Measurements from ENCODE around the gene ABCC9. TPM values are rescaled to one million over a fixed set of nuclear protein-coding genes. Genes with fewer than 3 reads are reported as not detected.

The ABCC9 gene
- total RNA-seq, 1 donor from 2014 or later = 2.8 TPM

- TF ChIP-seq CTCF (conservative IDR thresholded peaks at IDR 0.05) = no peak
- Mint-ChIP-seq H3K27me3 (ENCODE audit: low read depth) (no peaks in the 10 kb centered on the region), H3K27ac (ENCODE audit: unreplicated experiment) (no peak overlapping the region), H3K36me3 (ENCODE audit: low read depth) (no peaks in the 10 kb centered on the region), H3K4me1 (peaks cover 40% of the 10 kb centered on the region), H3K9me3 (peaks cover 3% of the 10 kb centered on the region), H3K4me3 (no peak overlapping the region)
- DNase-seq (ENCODE audit: low read depth, low spot score) = no peak
Measured at GRCh38 chr12:21913823-21914222, 27.4 kb downstream of the ABCC9 start.

DNA sequence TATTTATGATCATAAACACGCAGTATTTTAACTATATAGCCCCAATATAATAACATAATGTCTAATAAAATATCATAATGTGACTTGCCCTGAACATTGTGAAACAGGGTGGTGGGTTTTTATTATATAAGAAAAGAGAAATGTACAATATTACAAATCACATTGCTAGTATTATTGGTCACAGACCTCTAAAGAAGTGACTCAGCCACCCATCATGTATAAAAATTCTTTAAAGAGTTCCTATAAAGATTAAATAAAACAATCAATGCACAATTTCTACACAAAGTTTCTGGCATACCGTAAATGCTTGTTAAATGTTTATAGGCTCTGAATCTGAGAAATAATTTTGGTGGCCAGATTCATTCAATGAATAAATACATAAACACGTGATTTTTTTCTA lies 28.9 kb downstream of the ABCC9 start:
- H3K27ac Mint-ChIP-seq (ENCODE audit: unreplicated experiment) = no peak overlapping the region
- no peaks in the 10 kb centered on the region for H3K36me3 Mint-ChIP-seq (ENCODE audit: low read depth)
- H3K9me3 Mint-ChIP-seq = peaks cover under 1% of the 10 kb centered on the region
- peaks cover 42% of the 10 kb centered on the region for H3K4me1 Mint-ChIP-seq
- H3K27me3 Mint-ChIP-seq (ENCODE audit: low read depth) = no peaks in the 10 kb centered on the region
- TF ChIP-seq CTCF (conservative IDR thresholded peaks at IDR 0.05) = no peak
- no peak for DNase-seq (ENCODE audit: low read depth, low spot score)
- peak overlapping the region; percentile 29 for H3K4me3 Mint-ChIP-seq

DNA sequence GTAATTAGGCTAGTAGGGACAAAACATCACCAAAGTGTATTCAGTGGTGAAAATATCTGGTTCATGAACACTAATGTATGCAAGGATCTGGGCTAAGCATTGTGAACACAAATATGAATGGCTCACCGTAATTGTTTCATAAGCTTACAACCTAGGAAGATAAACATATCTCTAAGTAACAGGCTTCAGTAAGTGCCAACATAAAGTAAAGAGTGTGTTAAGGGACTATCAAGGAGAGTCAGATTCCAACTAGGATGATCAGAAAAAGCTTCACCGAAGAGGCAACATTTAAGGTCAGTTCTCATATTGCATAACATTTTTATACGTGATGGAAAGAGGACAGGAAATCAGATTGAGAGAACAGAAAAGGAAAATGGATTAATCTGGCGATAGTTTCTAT lies 29.4 kb downstream of the ABCC9 start:
- no peaks in the 10 kb centered on the region for H3K27me3 Mint-ChIP-seq (ENCODE audit: low read depth)
- H3K4me1 Mint-ChIP-seq = peaks cover 42% of the 10 kb centered on the region
- DNase-seq (ENCODE audit: low read depth, low spot score) = no peak
- H3K27ac Mint-ChIP-seq (ENCODE audit: unreplicated experiment) = peak overlapping the region; percentile 40
- no peak for TF ChIP-seq CTCF (conservative IDR thresholded peaks at IDR 0.05)
- H3K9me3 Mint-ChIP-seq = no peaks in the 10 kb centered on the region
- peak overlapping the region; percentile 73 for H3K4me3 Mint-ChIP-seq
- no peaks in the 10 kb centered on the region for H3K36me3 Mint-ChIP-seq (ENCODE audit: low read depth)

DNA sequence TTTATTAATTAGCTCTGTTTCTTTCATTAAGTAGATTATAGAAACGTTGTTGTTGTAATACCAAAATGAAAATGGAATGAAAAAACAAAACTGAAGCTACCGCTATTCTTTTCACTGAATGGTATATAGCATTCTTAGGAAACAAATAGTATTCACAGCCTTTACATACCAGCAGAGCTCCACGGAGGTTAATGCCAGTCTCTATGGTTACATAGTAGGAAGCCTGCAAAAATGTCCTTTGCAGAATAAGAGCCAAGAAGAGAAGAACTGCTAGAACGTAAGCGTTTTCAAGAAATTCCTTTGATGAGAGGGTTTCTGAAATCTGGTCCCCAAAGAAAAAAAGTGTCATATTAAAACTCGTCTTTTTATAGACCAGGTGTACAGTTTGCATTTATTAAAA lies 30.6 kb downstream of the ABCC9 start:
- peaks cover under 1% of the 10 kb centered on the region for H3K9me3 Mint-ChIP-seq
- H3K4me3 Mint-ChIP-seq = peak overlapping the region; percentile 47
- no peaks in the 10 kb centered on the region for H3K27me3 Mint-ChIP-seq (ENCODE audit: low read depth)
- peaks cover 3% of the 10 kb centered on the region for H3K36me3 Mint-ChIP-seq (ENCODE audit: low read depth)
- H3K4me1 Mint-ChIP-seq = peaks cover 42% of the 10 kb centered on the region
- H3K27ac Mint-ChIP-seq (ENCODE audit: unreplicated experiment) = no peak overlapping the region
- no peak for TF ChIP-seq CTCF (conservative IDR thresholded peaks at IDR 0.05)
- DNase-seq (ENCODE audit: low read depth, low spot score) = no peak

GRCh38 chr12:21907948-21908837 lies 33.0 kb downstream of the ABCC9 start:
- Mint-ChIP-seq H3K9me3 (peaks cover 4% of the 10 kb centered on the region), H3K4me1 (peaks cover 33% of the 10 kb centered on the region), H3K27ac (ENCODE audit: unreplicated experiment) (no peak overlapping the region), H3K4me3 (no peak overlapping the region), H3K27me3 (ENCODE audit: low read depth) (no peaks in the 10 kb centered on the region), H3K36me3 (ENCODE audit: low read depth) (peaks cover 7% of the 10 kb centered on the region)
- DNase-seq (ENCODE audit: low read depth, low spot score) = no peak
- no peak for TF ChIP-seq CTCF (conservative IDR thresholded peaks at IDR 0.05)

Measured in neural crest cell (in vitro differentiated cells).